Measurements from ENCODE around the gene MYO16. TPM values are rescaled to one million over a fixed set of nuclear protein-coding genes. Genes with fewer than 3 reads are reported as not detected.
"Not testable (repeated sequence)": the region's sequence is repeated elsewhere in the genome, so short reads cannot be mapped to it uniquely, and the experiment has no call there.

The MYO16 gene
- total and polyA plus RNA-seq, 7 donors: under 0.01 to 0.33 (median 0.28) TPM; not detected in 2

DNA sequence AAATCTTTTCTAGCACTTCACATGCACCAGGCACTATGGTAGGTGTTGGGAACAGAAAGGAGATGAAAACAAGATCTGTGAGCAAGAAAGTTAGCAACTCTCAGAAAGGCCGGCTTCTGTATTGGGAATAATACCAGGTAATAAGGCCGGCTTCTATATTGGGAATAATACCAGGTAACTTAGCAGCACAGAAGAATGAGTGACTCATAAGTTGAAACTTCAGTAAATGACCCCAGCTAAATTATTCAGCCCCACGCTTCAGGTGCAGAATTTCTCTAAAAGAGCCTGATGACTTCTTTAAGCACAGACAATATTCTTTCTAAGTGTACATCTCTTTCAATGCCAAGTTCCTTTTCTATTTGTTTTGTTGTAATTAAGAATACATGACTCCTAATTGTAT lies 151.3 kb downstream of the MYO16 start:
- DNase-seq: no peak
- H3K4me1 ChIP-seq: no peaks in the 10 kb centered on the region
- 78 to 82% methylated on average over 3 of the region's 3 CpGs for WGBS, 2 donors
- H3K27ac ChIP-seq: no peak overlapping the region
- TF ChIP-seq, protein P1, sequence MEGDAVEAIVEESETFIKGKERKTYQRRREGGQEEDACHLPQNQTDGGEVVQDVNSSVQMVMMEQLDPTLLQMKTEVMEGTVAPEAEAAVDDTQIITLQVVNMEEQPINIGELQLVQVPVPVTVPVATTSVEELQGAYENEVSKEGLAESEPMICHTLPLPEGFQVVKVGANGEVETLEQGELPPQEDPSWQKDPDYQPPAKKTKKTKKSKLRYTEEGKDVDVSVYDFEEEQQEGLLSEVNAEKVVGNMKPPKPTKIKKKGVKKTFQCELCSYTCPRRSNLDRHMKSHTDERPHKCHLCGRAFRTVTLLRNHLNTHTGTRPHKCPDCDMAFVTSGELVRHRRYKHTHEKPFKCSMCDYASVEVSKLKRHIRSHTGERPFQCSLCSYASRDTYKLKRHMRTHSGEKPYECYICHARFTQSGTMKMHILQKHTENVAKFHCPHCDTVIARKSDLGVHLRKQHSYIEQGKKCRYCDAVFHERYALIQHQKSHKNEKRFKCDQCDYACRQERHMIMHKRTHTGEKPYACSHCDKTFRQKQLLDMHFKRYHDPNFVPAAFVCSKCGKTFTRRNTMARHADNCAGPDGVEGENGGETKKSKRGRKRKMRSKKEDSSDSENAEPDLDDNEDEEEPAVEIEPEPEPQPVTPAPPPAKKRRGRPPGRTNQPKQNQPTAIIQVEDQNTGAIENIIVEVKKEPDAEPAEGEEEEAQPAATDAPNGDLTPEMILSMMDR (IDR thresholded peaks at IDR 0.05): no peak
- no peak for TF ChIP-seq EP300 (IDR thresholded peaks at IDR 0.05)
- TF ChIP-seq POLR2AphosphoS5 (IDR thresholded peaks at IDR 0.05): no peak
- no peak for TF ChIP-seq POLR2A (IDR thresholded peaks at IDR 0.05)
- no peaks in the 10 kb centered on the region for H3K9me3 ChIP-seq
- H3K4me3 ChIP-seq: no peak overlapping the region
- H3K36me3 ChIP-seq: no peaks in the 10 kb centered on the region
- intact Hi-C loops (cut with DNase I): no loop called here
- no peaks in the 10 kb centered on the region for H3K27me3 ChIP-seq

DNA sequence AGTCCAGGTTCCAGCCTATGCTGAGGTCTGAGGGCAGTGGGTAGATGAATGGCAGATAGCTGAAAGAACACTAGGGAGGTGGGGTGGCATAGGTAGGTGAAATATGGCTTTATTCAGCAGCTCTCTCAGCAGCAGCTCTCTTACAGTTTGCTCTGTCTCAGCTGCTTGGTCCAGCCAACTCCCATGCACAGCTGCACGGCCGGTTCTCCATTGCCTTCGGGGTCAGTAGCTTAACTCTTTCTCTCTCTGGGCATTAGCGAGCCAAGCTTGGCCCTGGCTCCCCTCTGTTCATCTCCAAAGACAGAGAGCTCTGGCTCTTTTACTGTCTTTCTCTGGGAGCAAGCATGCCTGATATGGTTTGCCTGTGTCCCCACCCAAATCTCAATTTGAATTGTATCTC lies 151.9 kb downstream of the MYO16 start:
- TF ChIP-seq POLR2AphosphoS5 (IDR thresholded peaks at IDR 0.05) (no peak), EP300 (IDR thresholded peaks at IDR 0.05) (no peak), POLR2A (IDR thresholded peaks at IDR 0.05) (no peak)
- H3K27ac ChIP-seq: no peak overlapping the region
- no peaks in the 10 kb centered on the region for H3K9me3 ChIP-seq
- WGBS, 2 donors: 57 to 83% methylated on average over 4 of the region's 4 CpGs
- no peaks in the 10 kb centered on the region for H3K36me3 ChIP-seq
- H3K4me3 ChIP-seq: no peak overlapping the region
- H3K4me1 ChIP-seq: peaks cover 0 to 1% (median 0%) of the 10 kb centered on the region in 4 donors
- intact Hi-C loops (cut with DNase I): no loop called here
- no peak for DNase-seq
- H3K27me3 ChIP-seq: no peaks in the 10 kb centered on the region

DNA sequence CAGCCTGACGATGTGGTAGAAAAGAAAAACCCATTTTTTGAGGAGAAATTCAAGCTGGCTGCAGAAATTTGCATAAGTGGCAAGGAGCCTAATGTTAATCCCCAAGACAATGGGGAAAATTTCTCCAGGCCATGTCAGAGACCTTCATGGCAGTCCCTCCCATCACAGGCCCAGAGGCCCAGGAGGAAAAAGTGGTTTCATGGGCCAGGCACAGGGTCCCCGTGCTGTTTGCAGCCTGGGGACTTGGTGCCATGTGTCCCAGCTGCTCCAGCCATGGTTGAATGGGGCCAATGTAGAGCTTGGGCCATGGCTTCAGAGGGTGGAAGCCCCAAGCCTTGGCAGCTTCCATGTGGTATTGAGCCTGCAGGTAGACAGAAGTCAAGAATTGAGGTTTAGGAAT lies 153.1 kb downstream of the MYO16 start:
- 59 to 82% methylated on average over 2 of the region's 2 CpGs for WGBS, 2 donors
- intact Hi-C loops (cut with DNase I); DNase-seq; H3K36me3 ChIP-seq; H3K4me3 ChIP-seq; H3K4me1 ChIP-seq; H3K27ac ChIP-seq; H3K9me3 ChIP-seq; H3K27me3 ChIP-seq: not testable (repeated sequence)

DNA sequence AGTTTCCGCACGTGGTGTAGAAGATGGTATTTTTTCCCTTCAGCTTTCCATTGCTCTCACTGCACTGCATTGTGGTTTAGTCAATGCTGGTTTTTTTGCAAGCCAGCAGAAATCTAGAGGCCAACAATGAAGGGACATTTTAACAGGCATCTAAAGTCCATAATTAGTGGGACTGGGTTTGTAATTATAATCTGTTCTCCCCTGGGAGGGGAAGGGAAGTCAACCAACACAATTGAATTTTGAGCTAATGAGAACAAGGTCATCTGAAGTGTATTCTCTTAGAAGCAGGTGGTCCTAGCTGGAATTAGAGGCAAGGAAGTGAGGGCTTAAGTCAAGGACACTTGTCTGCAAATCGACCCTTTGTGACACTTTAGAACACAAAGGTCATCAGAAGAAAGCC lies 156.4 kb downstream of the MYO16 start:
- Histone ChIP-seq H3K4me1 (peaks cover 0 to 6% (median 3%) of the 10 kb centered on the region in 4 donors), H3K27ac (no peak overlapping the region), H3K4me3 (no peak overlapping the region), H3K27me3 (no peaks in the 10 kb centered on the region), H3K9me3 (no peaks in the 10 kb centered on the region), H3K36me3 (no peaks in the 10 kb centered on the region)
- no peak for TF ChIP-seq EP300 (IDR thresholded peaks at IDR 0.05)
- no peak for TF ChIP-seq POLR2A (IDR thresholded peaks at IDR 0.05)
- no peak for TF ChIP-seq POLR2AphosphoS5 (IDR thresholded peaks at IDR 0.05)
- TF ChIP-seq, protein P1 (IDR thresholded peaks at IDR 0.05): no peak
- WGBS, 2 donors: 67 to 82% methylated on average over 3 of the region's 3 CpGs
- DNase-seq: no peak
- intact Hi-C loops (cut with DNase I): no loop called here

DNA sequence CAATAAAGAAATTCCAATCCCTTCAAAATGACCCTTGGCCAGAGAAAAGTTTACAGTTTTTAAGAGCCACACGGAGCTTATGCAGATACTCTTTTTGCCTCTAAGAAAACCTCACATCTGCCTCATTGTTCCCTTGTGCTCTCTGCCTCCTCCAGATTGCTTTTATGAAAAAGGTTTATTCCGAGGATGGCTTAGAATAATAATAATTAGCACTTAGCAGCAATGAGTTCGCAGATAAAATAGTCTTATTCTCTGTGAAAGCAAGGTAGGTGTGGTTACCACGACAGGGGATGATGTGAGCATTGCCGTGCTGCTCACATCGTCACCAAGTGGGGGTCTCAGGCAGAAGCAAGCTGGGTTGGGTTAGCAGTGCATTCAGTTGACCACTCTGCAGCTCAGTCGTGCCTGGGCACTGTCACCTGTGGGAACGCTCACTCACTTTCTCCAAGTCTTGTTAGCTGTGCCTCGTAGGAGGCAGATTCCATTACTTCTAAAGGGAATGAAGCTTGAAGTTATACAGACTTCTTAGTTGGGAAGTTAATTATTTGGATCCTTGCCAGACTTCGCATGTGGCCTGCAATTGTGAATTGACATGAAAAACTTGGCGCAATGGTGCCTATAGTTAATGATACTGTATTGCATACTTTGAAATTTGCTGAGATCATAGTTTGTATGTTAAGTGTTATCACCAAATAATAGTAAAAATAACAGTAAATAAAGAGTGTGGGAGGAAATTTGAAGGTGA lies 157.2 kb downstream of the MYO16 start:
- no peak for DNase-seq
- 61% methylated on average over 11 of the region's 11 CpGs for WGBS, 2 donors
- H3K4me3 ChIP-seq: no peak overlapping the region
- TF ChIP-seq EP300 (IDR thresholded peaks at IDR 0.05) (no peak), POLR2AphosphoS5 (IDR thresholded peaks at IDR 0.05) (no peak), POLR2A (IDR thresholded peaks at IDR 0.05) (no peak)
- TF ChIP-seq, protein P1 (IDR thresholded peaks at IDR 0.05): no peak
- H3K9me3 ChIP-seq: no peaks in the 10 kb centered on the region
- H3K4me1 ChIP-seq: peaks cover 0 to 6% (median 3%) of the 10 kb centered on the region in 4 donors
- no peaks in the 10 kb centered on the region for H3K27me3 ChIP-seq
- no peak overlapping the region for H3K27ac ChIP-seq
- no peaks in the 10 kb centered on the region for H3K36me3 ChIP-seq
- intact Hi-C loops (cut with DNase I): no loop called here
